ENCODE data around the gene BRF1. TPM values are rescaled to one million over a fixed set of nuclear protein-coding genes. Genes with fewer than 3 reads are reported as not detected.

Gene BRF1
- total and polyA plus RNA-seq, 8 donors: 13.6 to 50.2 (median 20.4) TPM

DNA sequence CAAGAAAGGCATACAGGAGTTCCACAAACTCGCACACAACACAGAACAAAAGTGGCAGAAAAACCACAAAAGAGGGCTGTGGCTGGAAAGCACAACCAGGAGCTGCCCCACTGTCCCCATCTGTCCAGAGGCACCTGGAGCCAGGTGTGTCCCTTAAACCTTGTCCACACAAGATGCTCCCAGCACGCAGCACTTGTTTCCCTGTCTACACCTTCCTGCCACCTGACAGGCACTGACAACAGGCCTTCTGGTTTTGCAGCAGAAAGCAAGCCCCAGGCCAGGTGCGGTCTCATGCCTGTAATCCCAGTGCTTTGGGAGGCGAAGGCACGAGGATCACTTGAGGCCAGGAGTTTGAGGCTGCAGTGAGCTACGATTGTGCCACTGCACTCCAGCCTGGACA lies 48.9 kb downstream of the BRF1 start:
- no peak overlapping the region for H3K4me3 ChIP-seq
- H3K9me3 ChIP-seq: no peaks in the 10 kb centered on the region
- H3K36me3 ChIP-seq: peaks cover 0 to 15% (median 4%) of the 10 kb centered on the region in 3 donors
- no peak for ATAC-seq
- TF ChIP-seq, protein P1, sequence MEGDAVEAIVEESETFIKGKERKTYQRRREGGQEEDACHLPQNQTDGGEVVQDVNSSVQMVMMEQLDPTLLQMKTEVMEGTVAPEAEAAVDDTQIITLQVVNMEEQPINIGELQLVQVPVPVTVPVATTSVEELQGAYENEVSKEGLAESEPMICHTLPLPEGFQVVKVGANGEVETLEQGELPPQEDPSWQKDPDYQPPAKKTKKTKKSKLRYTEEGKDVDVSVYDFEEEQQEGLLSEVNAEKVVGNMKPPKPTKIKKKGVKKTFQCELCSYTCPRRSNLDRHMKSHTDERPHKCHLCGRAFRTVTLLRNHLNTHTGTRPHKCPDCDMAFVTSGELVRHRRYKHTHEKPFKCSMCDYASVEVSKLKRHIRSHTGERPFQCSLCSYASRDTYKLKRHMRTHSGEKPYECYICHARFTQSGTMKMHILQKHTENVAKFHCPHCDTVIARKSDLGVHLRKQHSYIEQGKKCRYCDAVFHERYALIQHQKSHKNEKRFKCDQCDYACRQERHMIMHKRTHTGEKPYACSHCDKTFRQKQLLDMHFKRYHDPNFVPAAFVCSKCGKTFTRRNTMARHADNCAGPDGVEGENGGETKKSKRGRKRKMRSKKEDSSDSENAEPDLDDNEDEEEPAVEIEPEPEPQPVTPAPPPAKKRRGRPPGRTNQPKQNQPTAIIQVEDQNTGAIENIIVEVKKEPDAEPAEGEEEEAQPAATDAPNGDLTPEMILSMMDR (IDR thresholded peaks at IDR 0.05): no peak
- H3K4me1 ChIP-seq: no peaks in the 10 kb centered on the region
- intact Hi-C loops (cut with DNase I): no loop called here
- no peak for DNase-seq
- WGBS, 2 donors: 92 to 95% methylated on average over 6 of the region's 6 CpGs
- H3K27ac ChIP-seq: no peak overlapping the region
- H3K27me3 ChIP-seq: no peaks in the 10 kb centered on the region
- FAIRE-seq: no peak

- no peaks in the 10 kb centered on the region for H3K4me1 ChIP-seq
- H3K4me3 ChIP-seq: no peak overlapping the region
- no peaks in the 10 kb centered on the region for H3K27me3 ChIP-seq
- intact Hi-C loops (cut with DNase I): no loop called here
- H3K36me3 ChIP-seq: peaks cover 0 to 15% (median 4%) of the 10 kb centered on the region in 3 donors
- DNase-seq (no peak), ATAC-seq (no peak), FAIRE-seq (no peak)
- TF ChIP-seq, protein P1 (IDR thresholded peaks at IDR 0.05): no peak
- 81 to 86% methylated on average over 4 of the region's 4 CpGs for WGBS, 2 donors
- H3K27ac ChIP-seq: no peak overlapping the region
- H3K9me3 ChIP-seq: no peaks in the 10 kb centered on the region
Measured at GRCh38 chr14:105250986-105251385, 49.8 kb downstream of the BRF1 start.

- Histone ChIP-seq H3K27ac (no peak overlapping the region), H3K4me3 (no peak overlapping the region), H3K9me3 (no peaks in the 10 kb centered on the region), H3K36me3 (peaks cover 0 to 15% (median 4%) of the 10 kb centered on the region in 3 donors), H3K27me3 (no peaks in the 10 kb centered on the region), H3K4me1 (no peaks in the 10 kb centered on the region)
- no peak for ATAC-seq
- intact Hi-C loops (cut with DNase I): no loop called here
- no peak for FAIRE-seq
- WGBS, 2 donors: 95 to 96% methylated on average over 16 of the region's 16 CpGs
- no peak for DNase-seq
- TF ChIP-seq, protein P1 (IDR thresholded peaks at IDR 0.05): no peak
Measured at GRCh38 chr14:105250008-105250366, 50.8 kb downstream of the BRF1 start.

- H3K36me3 ChIP-seq: peaks cover 0 to 15% (median 4%) of the 10 kb centered on the region in 3 donors
Measured at GRCh38 chr14:105249182-105250007, 51.4 kb downstream of the BRF1 start.

More at GRCh38 chr14:105249182-105250007, 51.4 kb downstream of the BRF1 start:
- intact Hi-C loops (cut with DNase I): no loop called here
- TF ChIP-seq, protein P1 (IDR thresholded peaks at IDR 0.05): no peak
- peak overlapping the region in 3 of 4 donors; percentile 6 to 41 (median 34) for H3K4me3 ChIP-seq
- H3K4me1 ChIP-seq: no peaks in the 10 kb centered on the region
- no peaks in the 10 kb centered on the region for H3K9me3 ChIP-seq
- H3K27me3 ChIP-seq: no peaks in the 10 kb centered on the region
- ATAC-seq: no peak
- no peak for FAIRE-seq
- WGBS, 2 donors: 75 to 76% methylated on average over 62 of the region's 62 CpGs
- DNase-seq: peak in 1 of 6 donors; percentile 76
- H3K27ac ChIP-seq: no peak overlapping the region

All from pancreas (tissue), 10 donors.